HG02588 (cell line): ENCODE data around the gene HIP1R.
"Not testable (repeated sequence)": the region's sequence is repeated elsewhere in the genome, so short reads cannot be mapped to it uniquely, and the experiment has no call there.

Experiments used
- ATAC-seq: cut with Tn5 transposase; IDR thresholded peaks from one replicate; pipeline ENCODE4 v1.9.1; 2021; ENCODE audit warnings: mild to moderate bottlenecking, moderate library complexity; ENCODE audit not compliant: unreplicated experiment

Gene HIP1R

DNA sequence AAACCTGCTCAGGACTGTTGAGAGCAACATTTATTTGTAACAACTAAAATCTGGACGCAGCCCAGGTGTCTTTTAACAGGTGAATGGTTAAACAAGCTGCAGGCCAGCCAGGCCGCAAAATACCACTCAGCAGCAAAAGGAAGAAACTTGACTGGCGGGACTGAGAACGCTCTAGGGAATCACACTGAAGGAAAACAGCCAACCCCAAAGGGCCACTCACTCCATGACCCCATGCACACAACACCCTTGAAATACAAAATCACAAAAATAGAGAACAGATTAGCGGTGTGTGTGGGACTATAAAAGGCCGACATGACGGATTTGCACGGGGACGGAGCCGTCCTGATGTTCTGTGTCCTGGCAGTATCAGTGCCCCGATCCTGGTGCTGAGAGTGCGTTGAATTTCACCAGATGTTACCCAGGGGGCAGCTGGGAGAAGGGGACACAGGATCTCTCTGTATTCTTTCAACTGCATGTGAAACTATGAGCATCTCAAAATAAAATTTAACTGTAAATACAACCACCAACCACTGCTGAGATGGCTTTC, 37.6 kb downstream of the HIP1R start:
- ATAC-seq: no peak

- ATAC-seq: no peak
Observed at GRCh38 chr12:122873540-122873939, 38.3 kb downstream of the HIP1R start.

DNA sequence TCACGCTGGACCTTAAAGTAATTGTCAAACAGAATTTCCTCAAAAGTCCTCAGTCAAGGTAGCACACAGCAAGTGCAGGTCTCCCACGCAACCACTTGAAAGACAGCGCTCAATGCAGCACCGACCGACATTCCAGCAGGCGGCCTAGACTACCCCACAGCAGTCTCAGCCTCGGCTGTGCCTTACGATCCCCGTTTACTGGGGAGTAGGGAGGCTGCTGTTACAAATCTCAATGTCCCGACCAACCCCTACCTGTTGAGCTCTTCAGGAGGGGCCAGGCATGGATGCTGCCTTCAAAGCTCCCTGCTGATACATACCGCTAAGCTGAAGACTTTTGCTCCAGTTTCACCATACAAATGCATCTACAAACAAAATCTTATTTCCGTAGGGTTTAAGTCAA, 38.8 kb downstream of the HIP1R start:
- no peak for ATAC-seq

GRCh38 chr12:122875590-122876220, 40.4 kb downstream of the HIP1R start:
- ATAC-seq: peak; percentile 67

DNA sequence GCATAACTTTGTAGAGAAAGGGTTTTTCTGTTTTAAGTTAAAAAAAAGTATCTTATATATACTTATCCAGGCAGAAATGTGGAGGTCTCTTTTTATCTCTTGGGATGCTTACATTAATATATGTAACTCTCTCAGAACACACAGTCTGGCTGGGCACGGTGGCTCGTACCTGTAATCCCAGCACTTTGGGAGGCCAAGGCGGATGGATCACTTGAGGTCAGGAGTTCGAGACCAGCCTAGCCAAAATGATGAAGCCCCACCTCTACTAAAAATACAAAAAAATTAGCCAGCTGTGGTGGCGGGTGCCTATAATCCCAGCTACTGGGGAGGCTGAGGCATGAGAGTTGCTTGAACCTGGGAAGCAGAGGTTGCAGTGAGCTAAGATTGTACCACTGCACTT, 41.0 kb downstream of the HIP1R start:
- not testable (repeated sequence) for ATAC-seq

DNA sequence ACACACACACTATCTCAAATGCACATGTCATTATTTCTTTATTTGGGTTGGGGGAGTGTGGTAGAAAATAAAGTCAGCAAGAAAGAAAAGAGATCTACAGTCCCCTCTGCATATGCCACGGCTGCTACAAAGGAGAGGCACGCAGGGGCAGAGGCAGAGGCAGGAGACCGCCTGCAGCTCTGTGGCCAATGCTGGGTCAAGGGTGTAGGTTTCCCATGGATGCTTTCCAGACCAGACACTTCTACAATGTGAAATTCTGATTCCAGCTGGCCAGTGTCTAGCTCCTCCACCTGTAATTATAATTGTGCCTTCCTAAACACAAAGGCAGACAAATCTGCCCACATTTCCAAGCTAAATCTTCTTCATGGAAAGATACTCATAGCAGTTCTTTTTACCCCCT, 41.5 kb downstream of the HIP1R start:
- no peak for ATAC-seq

GRCh38 chr12:122878780-122879612, 43.7 kb downstream of the HIP1R start:
- ATAC-seq: no peak

DNA sequence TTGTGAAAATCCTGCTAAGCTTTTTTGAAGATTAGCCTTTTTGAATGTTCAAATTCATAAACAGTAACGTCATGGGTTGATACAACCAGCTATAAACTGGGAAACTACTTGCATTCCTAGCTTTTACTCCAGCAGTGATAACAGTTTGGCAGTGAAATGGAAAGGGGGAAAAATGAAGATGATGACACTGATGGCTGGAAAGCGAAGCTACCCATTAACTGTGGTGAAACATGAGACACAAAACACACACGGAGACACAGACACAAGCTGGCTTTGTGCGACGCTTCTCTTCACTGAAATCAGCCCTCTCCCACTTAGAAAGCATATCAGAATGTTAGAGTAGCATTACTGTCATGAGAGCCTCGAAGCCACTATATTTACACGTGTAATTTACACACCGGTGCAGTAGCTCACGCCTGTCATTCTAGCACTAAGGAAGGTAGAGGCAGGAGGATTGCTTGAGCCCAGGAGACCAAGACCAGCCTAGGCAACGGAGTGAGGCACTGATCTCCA, 45.0 kb downstream of the HIP1R start:
- no peak for ATAC-seq

DNA sequence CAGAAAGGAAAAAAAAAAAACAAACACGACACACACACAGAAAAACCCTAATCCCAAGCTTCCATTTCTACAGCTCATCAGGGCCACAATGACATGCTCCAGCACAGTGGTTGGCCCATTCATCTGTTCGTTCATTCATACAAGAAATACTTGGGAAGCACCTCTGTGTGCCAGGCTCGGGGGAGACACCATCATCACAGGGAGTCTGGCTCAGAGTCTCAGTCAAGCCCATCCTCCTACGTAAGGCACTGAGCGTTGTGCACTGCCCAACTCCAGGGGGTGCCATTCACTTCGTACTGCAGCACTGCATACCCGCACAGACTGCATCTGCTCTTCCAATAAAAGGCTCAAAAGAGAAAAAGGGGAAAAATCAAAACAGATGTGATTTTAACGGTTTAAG, 45.4 kb downstream of the HIP1R start:
- no peak for ATAC-seq

GRCh38 chr12:122882908-122883558, 47.8 kb downstream of the HIP1R start:
- ATAC-seq: no peak

DNA sequence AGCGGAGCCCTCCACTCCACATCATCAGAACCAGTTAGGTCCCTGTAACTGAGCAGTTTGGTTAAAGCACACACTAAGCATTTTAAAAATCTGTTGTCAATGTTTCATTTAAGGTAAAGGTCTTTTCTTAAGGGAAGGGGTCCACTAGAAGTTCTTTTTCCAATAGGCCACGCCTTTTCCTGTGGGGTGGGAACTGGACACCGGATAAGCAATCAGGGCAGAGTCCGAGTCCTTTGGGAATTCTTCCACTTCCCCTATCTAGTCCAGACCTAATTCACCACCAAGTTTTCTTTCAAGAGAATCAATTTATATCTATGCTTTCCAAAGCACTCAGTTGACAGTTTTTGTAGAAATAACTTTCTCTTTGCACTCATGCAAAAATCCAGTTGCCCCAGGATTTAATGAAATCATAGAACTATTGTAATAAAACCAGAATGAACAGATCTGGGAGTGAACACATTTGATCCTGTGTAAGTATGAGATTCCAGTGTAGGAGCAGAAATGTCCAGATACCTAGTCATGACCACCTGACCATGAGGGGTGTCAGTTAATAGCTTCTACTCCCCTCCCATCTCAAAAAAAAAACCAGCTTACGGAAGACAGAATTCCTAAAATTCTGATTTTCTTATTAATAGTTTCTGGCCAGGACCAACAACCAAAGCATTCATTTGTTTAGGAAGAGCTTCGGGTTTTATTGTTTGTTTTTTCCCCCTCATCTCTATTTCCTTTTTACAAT, 49.0 kb downstream of the HIP1R start:
- ATAC-seq: no peak

GRCh38 chr12:122884860-122885259, 49.6 kb downstream of the HIP1R start:
- ATAC-seq: no peak

DNA sequence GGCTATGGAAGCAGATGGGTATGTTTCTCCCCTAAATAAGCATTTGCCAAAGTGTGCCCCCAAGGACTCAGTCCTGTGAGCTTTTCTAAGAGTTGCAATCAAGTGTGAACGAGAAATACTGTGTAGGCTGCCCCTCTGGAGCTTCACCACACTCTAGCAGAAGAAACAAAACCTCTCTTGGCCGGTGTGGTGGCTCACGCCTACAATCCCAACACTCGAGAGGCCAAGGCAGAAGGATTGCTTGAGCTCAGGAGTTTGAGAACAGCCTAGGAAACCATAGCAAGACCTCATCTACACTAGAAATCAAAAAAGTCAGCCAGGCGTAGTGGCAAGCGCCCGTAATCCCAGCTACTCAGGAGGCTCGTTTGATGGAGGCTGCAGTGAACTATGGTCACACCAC, 50.9 kb downstream of the HIP1R start:
- no peak for ATAC-seq

DNA sequence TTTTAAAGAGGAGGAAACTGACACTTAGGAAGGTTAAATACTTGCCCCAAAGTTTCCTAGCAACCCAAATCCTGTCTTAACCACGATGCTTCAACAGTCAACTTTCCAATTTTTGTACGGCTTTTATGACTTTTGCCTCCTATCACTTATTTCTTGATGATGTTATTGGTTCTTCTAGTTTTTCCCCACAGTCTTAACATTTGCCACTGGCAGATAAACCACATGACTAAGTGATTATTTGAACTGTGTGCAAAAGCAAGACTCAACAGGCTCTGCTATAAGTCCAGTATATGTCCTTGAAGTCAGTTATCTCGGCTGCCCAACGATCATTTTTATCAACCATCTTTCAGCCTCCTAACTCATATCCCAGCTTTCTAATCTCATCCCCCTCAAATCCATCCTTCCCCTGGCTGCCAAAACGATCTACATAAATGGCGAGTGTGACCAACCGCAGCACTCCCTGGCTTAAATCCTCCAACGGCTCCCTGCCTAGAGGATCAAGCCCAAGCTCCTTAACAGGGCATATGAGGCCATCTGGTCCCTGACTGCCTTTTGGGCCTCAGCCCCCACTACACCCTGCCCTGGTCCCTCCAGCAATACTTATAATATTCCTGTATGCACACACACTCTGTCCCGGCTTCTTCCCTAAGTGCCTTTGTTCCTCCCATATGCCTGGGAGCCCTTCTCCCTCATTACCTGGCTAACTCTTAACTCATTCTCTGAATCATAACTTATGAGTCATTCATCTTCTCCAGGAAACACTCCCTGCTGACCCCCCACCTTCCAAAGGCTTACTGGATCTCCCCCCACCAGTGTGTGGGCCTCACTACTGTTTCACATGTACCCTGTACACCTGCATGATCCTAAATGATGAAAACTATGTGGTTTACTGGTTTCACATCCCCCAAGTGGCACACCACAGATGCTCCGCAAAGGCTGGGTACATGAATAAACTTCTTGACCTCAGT, 51.9 kb downstream of the HIP1R start:
- ATAC-seq: peak; percentile 79

GRCh38 chr12:122887819-122888212, 52.6 kb downstream of the HIP1R start:
- no peak for ATAC-seq

DNA sequence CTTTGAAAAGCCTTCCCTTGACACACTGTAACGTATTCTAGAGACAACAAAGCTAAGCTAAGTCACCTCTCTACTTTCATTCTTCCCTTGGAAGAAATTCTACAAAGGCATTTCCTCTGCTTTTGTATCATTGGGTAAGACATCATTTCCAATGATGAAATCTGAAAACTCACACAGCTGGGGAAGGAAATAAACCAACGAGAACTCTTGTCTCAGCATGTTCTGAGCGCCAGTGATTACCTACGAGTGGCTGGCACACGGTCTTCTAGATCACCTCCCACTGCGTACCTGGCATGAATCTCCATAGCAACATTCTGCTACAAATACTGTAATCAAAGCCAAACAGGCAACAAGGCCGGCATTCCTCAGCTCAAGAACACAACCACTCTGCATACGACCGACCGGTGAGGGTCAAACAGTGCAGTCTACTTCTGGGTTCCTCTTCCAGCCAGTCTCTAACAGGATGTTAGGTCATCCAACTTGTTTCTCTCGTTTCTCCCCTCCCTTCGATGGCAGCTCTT, 53.0 kb downstream of the HIP1R start:
- no peak for ATAC-seq

DNA sequence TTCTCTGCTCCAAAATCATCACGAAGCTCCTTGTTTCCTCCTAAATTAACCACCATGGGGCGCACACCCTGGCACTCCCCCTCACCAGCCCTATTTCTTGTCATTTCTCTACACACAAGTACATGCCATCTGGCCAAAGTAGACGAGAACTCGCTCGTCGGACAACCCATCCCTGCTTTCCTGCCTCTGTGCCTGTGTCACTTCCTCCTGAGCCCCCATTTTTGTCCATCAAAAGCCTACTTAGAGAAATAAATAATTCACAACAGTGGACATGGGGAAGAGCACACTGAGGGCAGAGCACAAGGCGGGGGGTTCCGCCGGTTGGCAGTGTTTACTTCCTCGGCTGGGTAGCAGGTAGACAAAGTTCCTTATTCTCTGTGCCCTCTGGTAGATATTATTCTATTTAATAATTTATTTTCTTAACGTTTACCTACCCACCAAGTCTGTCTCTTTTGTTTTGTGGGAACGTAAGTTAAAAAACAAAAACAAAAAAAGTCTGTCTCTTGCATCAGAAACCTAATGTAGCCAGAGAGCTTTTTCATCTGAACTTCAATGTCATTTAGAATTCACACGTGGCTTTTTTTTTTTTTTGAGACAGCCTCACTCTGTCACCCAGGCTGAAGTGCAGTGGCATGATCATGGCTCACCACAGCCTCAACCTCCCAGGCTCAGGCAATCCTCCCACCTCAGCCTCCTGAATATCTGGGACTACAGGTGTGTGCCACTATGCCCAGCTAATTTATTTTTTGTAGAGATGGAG, 54.7 kb downstream of the HIP1R start:
- ATAC-seq: no peak

GRCh38 chr12:122891661-122892525, 56.6 kb downstream of the HIP1R start:
- ATAC-seq: no peak
